ENCODE data around the gene PLAAT2.

Gene PLAAT2

GRCh38 chr11:63599211-63600122 is 36.3 kb upstream of the PLAAT2 start:
- TF ChIP-seq CSRNP3 (CRISPR knock-in tag; IDR thresholded peaks at IDR 0.05) (no peak), POU6F1 (CRISPR knock-in tag; IDR thresholded peaks at IDR 0.05; ENCODE audit: borderline replicate concordance, low read depth) (no peak), ZFP3 (CRISPR knock-in tag; IDR thresholded peaks at IDR 0.05) (no peak), BACH2 (CRISPR knock-in tag; IDR thresholded peaks at IDR 0.05; ENCODE audit: borderline replicate concordance) (no peak), ISL1 (CRISPR knock-in tag; IDR thresholded peaks at IDR 0.05) (no peak), TCF4 (CRISPR knock-in tag; IDR thresholded peaks at IDR 0.05; ENCODE audit: borderline replicate concordance) (no peak), CSDC2 (CRISPR knock-in tag; IDR thresholded peaks at IDR 0.05) (no peak), ZNF8 (CRISPR knock-in tag; IDR thresholded peaks at IDR 0.05) (no peak), ZNF565 (CRISPR knock-in tag; conservative IDR thresholded peaks at IDR 0.05; ENCODE audit: low read depth) (no peak), GLIS3 (CRISPR knock-in tag; IDR thresholded peaks at IDR 0.05) (no peak), ZFP30 (CRISPR knock-in tag; IDR thresholded peaks at IDR 0.05) (no peak), TSHZ2 (CRISPR knock-in tag; IDR thresholded peaks at IDR 0.05) (no peak), OSR1 (CRISPR knock-in tag; IDR thresholded peaks at IDR 0.05) (no peak), TOX (CRISPR knock-in tag; IDR thresholded peaks at IDR 0.05; ENCODE audit: borderline replicate concordance) (no peak), ARNTL (CRISPR knock-in tag; IDR thresholded peaks at IDR 0.05; ENCODE audit: borderline replicate concordance, low read depth) (no peak), SNAI2 (CRISPR knock-in tag; IDR thresholded peaks at IDR 0.05) (no peak), ESRRG (CRISPR knock-in tag; IDR thresholded peaks at IDR 0.05) (no peak)
- ATAC-seq = peak; percentile 60

GRCh38 chr11:63598556-63598955 is 35.4 kb upstream of the PLAAT2 start:
- no peak for ATAC-seq
- TF ChIP-seq GLIS3 (CRISPR knock-in tag; IDR thresholded peaks at IDR 0.05) (no peak), ESRRG (CRISPR knock-in tag; IDR thresholded peaks at IDR 0.05) (no peak), CREB5 (CRISPR knock-in tag; IDR thresholded peaks at IDR 0.05; ENCODE audit: low read depth) (no peak), BACH2 (CRISPR knock-in tag; IDR thresholded peaks at IDR 0.05; ENCODE audit: borderline replicate concordance) (no peak), TOX (CRISPR knock-in tag; IDR thresholded peaks at IDR 0.05; ENCODE audit: borderline replicate concordance) (no peak), CSRNP3 (CRISPR knock-in tag; IDR thresholded peaks at IDR 0.05) (no peak)

GRCh38 chr11:63595296-63595695 is 32.1 kb upstream of the PLAAT2 start:
- ATAC-seq = peak; percentile 60
- TF ChIP-seq TSHZ2 (CRISPR knock-in tag; IDR thresholded peaks at IDR 0.05) (no peak), PATZ1 (CRISPR knock-in tag; IDR thresholded peaks at IDR 0.05; ENCODE audit: borderline replicate concordance) (no peak), ZNF8 (CRISPR knock-in tag; IDR thresholded peaks at IDR 0.05) (no peak), CSRNP3 (CRISPR knock-in tag; IDR thresholded peaks at IDR 0.05) (no peak), OSR1 (CRISPR knock-in tag; IDR thresholded peaks at IDR 0.05) (no peak), BACH2 (CRISPR knock-in tag; IDR thresholded peaks at IDR 0.05; ENCODE audit: borderline replicate concordance) (no peak), GLIS3 (CRISPR knock-in tag; IDR thresholded peaks at IDR 0.05) (no peak), RARB (CRISPR knock-in tag; IDR thresholded peaks at IDR 0.05) (no peak)
